DOHH2 (cell line): ENCODE measurements around the gene TLR9.

Source experiments
- CTCF ChIP-seq: fragments of 200-600 bp; sonication (generic); IDR thresholded peaks from one replicate; pipeline ENCODE4 v1.5.1; 2014; ENCODE audit warnings: antibody characterized with exemption, mild to moderate bottlenecking, low read depth, low read length; ENCODE audit not compliant: poor library complexity, severe bottlenecking
- EZH2phosphoT487 ChIP-seq: fragments of 200-600 bp; sonication (generic); IDR thresholded peaks from 2 replicates; pipeline ENCODE4 v1.6.1; 2017; ENCODE audit warnings: borderline replicate concordance, mild to moderate bottlenecking, antibody characterized with exemption, low read length, moderate library complexity, mixed read lengths

DNA sequence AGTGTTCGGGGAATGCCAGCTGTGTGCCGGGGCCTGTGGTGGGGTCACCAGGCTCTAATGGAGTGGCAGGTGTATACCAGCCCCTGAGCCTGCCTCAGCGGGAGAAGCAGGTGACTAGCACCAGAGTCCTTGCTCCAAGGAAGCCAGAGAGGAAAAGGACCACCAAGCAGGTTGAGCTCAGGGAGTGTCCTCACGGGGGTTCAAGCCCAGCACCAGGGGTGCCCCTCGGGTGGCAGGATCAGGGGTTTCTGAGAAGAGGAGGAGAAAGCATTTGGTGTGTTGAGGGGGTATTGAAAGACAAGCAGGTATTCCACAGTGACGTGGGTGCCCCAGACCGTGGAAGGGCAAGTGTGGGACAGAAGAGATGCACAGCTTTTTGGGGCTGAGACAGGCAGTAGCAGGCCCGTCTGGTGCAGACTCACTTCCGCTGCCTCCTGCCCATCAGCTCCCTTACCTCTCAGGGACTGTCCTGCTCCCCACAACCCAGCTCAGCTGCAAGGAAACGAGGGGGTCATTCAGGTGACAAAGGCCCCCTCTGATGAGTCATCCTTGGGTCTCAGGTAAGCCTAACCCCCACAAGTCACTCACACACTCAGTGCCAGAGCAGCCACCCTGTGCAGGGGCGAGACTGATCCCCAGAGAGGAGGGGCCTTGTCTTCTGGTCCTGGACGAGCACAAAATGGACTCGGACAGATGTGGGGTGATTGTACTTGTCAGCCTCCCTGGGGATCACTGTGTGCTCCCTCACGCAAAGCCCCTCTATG lies 49.8 kb downstream of the TLR9 start:
- TF ChIP-seq CTCF (no peak), EZH2phosphoT487 (no peak)
